Activated naive CD8-positive, alpha-beta T cell treated with anti-CD3 and anti-CD28 coated beads for 36 hours (primary cell): ENCODE measurements around the gene NFIA. TPM values are rescaled to one million over a fixed set of nuclear protein-coding genes. Genes with fewer than 3 reads are reported as not detected.

Experiments
- DNase-seq: peaks from one replicate; pipeline ENCODE4 v3.0.0; 2021
- H3K27ac Mint-ChIP-seq: one replicate; pipeline ENCODE4 v1.8.0; 2022; ENCODE audit warnings: mild to moderate bottlenecking, moderate library complexity, mixed read lengths
- H3K27me3 Mint-ChIP-seq: one replicate; pipeline ENCODE4 v1.8.0; 2022; ENCODE audit warnings: mild to moderate bottlenecking, mixed read lengths
- H3K36me3 Mint-ChIP-seq: one replicate; pipeline ENCODE4 v1.8.0; 2021; ENCODE audit warnings: mild to moderate bottlenecking, mixed read lengths
- H3K4me1 Mint-ChIP-seq: one replicate; pipeline ENCODE4 v1.8.0; 2021; ENCODE audit warnings: mixed read lengths
- H3K4me3 Mint-ChIP-seq: one replicate; pipeline ENCODE4 v1.8.0; 2022; ENCODE audit warnings: mild to moderate bottlenecking, moderate library complexity, mixed read lengths
- H3K9me3 Mint-ChIP-seq: one replicate; pipeline ENCODE4 v1.8.0; 2022; ENCODE audit warnings: mixed read lengths
- total RNA-seq, 2 experiments: library from RNA; stranded (reverse); gene quantifications; one replicate each; pipeline ENCODE4 v1.2.3, GENCODE V29; 2021

Gene NFIA
- total RNA-seq, 2 experiments from 2014 or later: 1.3 to 1.7 TPM

GRCh38 chr1:61191433-61191720, 109.0 kb downstream of the NFIA start:
- Mint-ChIP-seq H3K27ac (no peak overlapping the region), H3K9me3 (no peaks in the 10 kb centered on the region), H3K4me3 (no peak overlapping the region), H3K36me3 (no peaks in the 10 kb centered on the region), H3K4me1 (no peaks in the 10 kb centered on the region), H3K27me3 (no peaks in the 10 kb centered on the region)
- DNase-seq: no peak

GRCh38 chr1:61192663-61193330, 110.4 kb downstream of the NFIA start:
- no peak for DNase-seq
- Mint-ChIP-seq H3K27me3 (no peaks in the 10 kb centered on the region), H3K9me3 (no peaks in the 10 kb centered on the region), H3K4me1 (no peaks in the 10 kb centered on the region), H3K4me3 (no peak overlapping the region), H3K27ac (no peak overlapping the region), H3K36me3 (no peaks in the 10 kb centered on the region)

- H3K27ac Mint-ChIP-seq: no peak overlapping the region
- H3K4me3 Mint-ChIP-seq: no peak overlapping the region
- no peaks in the 10 kb centered on the region for H3K27me3 Mint-ChIP-seq
- H3K4me1 Mint-ChIP-seq: no peaks in the 10 kb centered on the region
- no peaks in the 10 kb centered on the region for H3K36me3 Mint-ChIP-seq
- no peak for DNase-seq
- H3K9me3 Mint-ChIP-seq: no peaks in the 10 kb centered on the region
These were observed 111.4 kb downstream of the NFIA start for GRCh38 chr1:61193808-61194207.

- H3K27me3 Mint-ChIP-seq: no peaks in the 10 kb centered on the region
- no peaks in the 10 kb centered on the region for H3K9me3 Mint-ChIP-seq
- DNase-seq: no peak
- H3K4me1 Mint-ChIP-seq: no peaks in the 10 kb centered on the region
- H3K4me3 Mint-ChIP-seq: no peak overlapping the region
- H3K27ac Mint-ChIP-seq: no peak overlapping the region
- no peaks in the 10 kb centered on the region for H3K36me3 Mint-ChIP-seq
These were observed 116.2 kb downstream of the NFIA start for GRCh38 chr1:61198554-61198953.

GRCh38 chr1:61201035-61201434, 118.7 kb downstream of the NFIA start:
- DNase-seq: no peak
- no peaks in the 10 kb centered on the region for H3K4me1 Mint-ChIP-seq
- H3K9me3 Mint-ChIP-seq: no peaks in the 10 kb centered on the region
- no peak overlapping the region for H3K27ac Mint-ChIP-seq
- H3K4me3 Mint-ChIP-seq: no peak overlapping the region
- H3K27me3 Mint-ChIP-seq: no peaks in the 10 kb centered on the region
- no peaks in the 10 kb centered on the region for H3K36me3 Mint-ChIP-seq

- Mint-ChIP-seq H3K9me3 (no peaks in the 10 kb centered on the region), H3K36me3 (no peaks in the 10 kb centered on the region), H3K4me1 (no peaks in the 10 kb centered on the region), H3K27me3 (no peaks in the 10 kb centered on the region), H3K27ac (no peak overlapping the region), H3K4me3 (no peak overlapping the region)
- no peak for DNase-seq
These were observed 120.7 kb downstream of the NFIA start for GRCh38 chr1:61202854-61203598.

- Mint-ChIP-seq H3K9me3 (no peaks in the 10 kb centered on the region), H3K4me1 (no peaks in the 10 kb centered on the region), H3K27me3 (no peaks in the 10 kb centered on the region), H3K36me3 (no peaks in the 10 kb centered on the region), H3K27ac (no peak overlapping the region), H3K4me3 (no peak overlapping the region)
- no peak for DNase-seq
These were observed 122.2 kb downstream of the NFIA start for GRCh38 chr1:61204528-61204927.

GRCh38 chr1:61207416-61207815, 125.1 kb downstream of the NFIA start:
- Mint-ChIP-seq H3K4me1 (no peaks in the 10 kb centered on the region), H3K27me3 (no peaks in the 10 kb centered on the region), H3K9me3 (no peaks in the 10 kb centered on the region), H3K36me3 (no peaks in the 10 kb centered on the region), H3K4me3 (no peak overlapping the region), H3K27ac (no peak overlapping the region)
- DNase-seq: no peak

- H3K4me3 Mint-ChIP-seq: no peak overlapping the region
- no peaks in the 10 kb centered on the region for H3K36me3 Mint-ChIP-seq
- no peaks in the 10 kb centered on the region for H3K9me3 Mint-ChIP-seq
- DNase-seq: no peak
- H3K27me3 Mint-ChIP-seq: no peaks in the 10 kb centered on the region
- H3K4me1 Mint-ChIP-seq: peaks cover 4% of the 10 kb centered on the region
- H3K27ac Mint-ChIP-seq: no peak overlapping the region
These were observed 125.8 kb downstream of the NFIA start for GRCh38 chr1:61208172-61208571.

- H3K4me1 Mint-ChIP-seq: peaks cover 5% of the 10 kb centered on the region
- H3K36me3 Mint-ChIP-seq: no peaks in the 10 kb centered on the region
- no peaks in the 10 kb centered on the region for H3K9me3 Mint-ChIP-seq
- H3K4me3 Mint-ChIP-seq: no peak overlapping the region
- DNase-seq: no peak
- no peak overlapping the region for H3K27ac Mint-ChIP-seq
- no peaks in the 10 kb centered on the region for H3K27me3 Mint-ChIP-seq
These were observed 126.5 kb downstream of the NFIA start for GRCh38 chr1:61208831-61209230.

- H3K27me3 Mint-ChIP-seq: no peaks in the 10 kb centered on the region
- H3K4me1 Mint-ChIP-seq: peaks cover 5% of the 10 kb centered on the region
- no peak for DNase-seq
- no peak overlapping the region for H3K4me3 Mint-ChIP-seq
- H3K27ac Mint-ChIP-seq: no peak overlapping the region
- no peaks in the 10 kb centered on the region for H3K36me3 Mint-ChIP-seq
- H3K9me3 Mint-ChIP-seq: no peaks in the 10 kb centered on the region
These were observed 128.2 kb downstream of the NFIA start for GRCh38 chr1:61210435-61211154.

- Mint-ChIP-seq H3K36me3 (no peaks in the 10 kb centered on the region), H3K4me1 (peaks cover 5% of the 10 kb centered on the region), H3K27ac (no peak overlapping the region), H3K27me3 (no peaks in the 10 kb centered on the region), H3K9me3 (no peaks in the 10 kb centered on the region), H3K4me3 (no peak overlapping the region)
- no peak for DNase-seq
These were observed 131.1 kb downstream of the NFIA start for GRCh38 chr1:61213245-61214011.

GRCh38 chr1:61215119-61215518, 132.8 kb downstream of the NFIA start:
- Mint-ChIP-seq H3K4me3 (no peak overlapping the region), H3K9me3 (no peaks in the 10 kb centered on the region), H3K36me3 (no peaks in the 10 kb centered on the region), H3K27ac (no peak overlapping the region), H3K4me1 (peaks cover 5% of the 10 kb centered on the region), H3K27me3 (no peaks in the 10 kb centered on the region)
- no peak for DNase-seq

GRCh38 chr1:61215676-61216289, 133.4 kb downstream of the NFIA start:
- Mint-ChIP-seq H3K4me1 (peaks cover 5% of the 10 kb centered on the region), H3K27ac (no peak overlapping the region), H3K9me3 (no peaks in the 10 kb centered on the region), H3K36me3 (no peaks in the 10 kb centered on the region), H3K4me3 (no peak overlapping the region), H3K27me3 (no peaks in the 10 kb centered on the region)
- no peak for DNase-seq

- no peak overlapping the region for H3K4me3 Mint-ChIP-seq
- H3K27me3 Mint-ChIP-seq: no peaks in the 10 kb centered on the region
- no peaks in the 10 kb centered on the region for H3K36me3 Mint-ChIP-seq
- no peak overlapping the region for H3K27ac Mint-ChIP-seq
- no peaks in the 10 kb centered on the region for H3K9me3 Mint-ChIP-seq
- no peak for DNase-seq
- no peaks in the 10 kb centered on the region for H3K4me1 Mint-ChIP-seq
These were observed 138.2 kb downstream of the NFIA start for GRCh38 chr1:61220536-61220935.
